Lower leg skin (tissue), 4 donors: ENCODE results near the gene SPATC1L. TPM values are rescaled to one million over a fixed set of nuclear protein-coding genes. Genes with fewer than 3 reads are reported as not detected.
A peak's percentile ranks its signal among the peaks of the same experiment; 100 is the strongest.

ENCODE experiments used
- DNase-seq, 2 donors: peaks; one replicate each; pipeline ENCODE4 v3.0.0-alpha.2; 2019; ENCODE audit warnings: low spot score in 2 of 2
- H3K4me3 ChIP-seq: fragments of 200-600 bp; sonication (generic); 2 replicates; pipeline ENCODE4 v1.5.1; 2017; ENCODE audit warnings: mild to moderate bottlenecking, low read depth; ENCODE audit not compliant: poor library complexity, severe bottlenecking
- POLR2A ChIP-seq, 2 donors: fragments of 450-650 bp; IDR thresholded peaks; one replicate each; pipeline ENCODE4 v1.6.1; 2016 to 2017; ENCODE audit warnings: antibody characterized with exemption in 2 of 2, mild to moderate bottlenecking in 1 of 2, moderate library complexity in 1 of 2
- WGBS, 2 donors: methylation state at CpG; one replicate each; pipeline ENCODE4 v1.1.5; 2018; 5-methylcytosine and 5-hydroxymethylcytosine counted together
- intact Hi-C: fragments of 100-400 bp; cut with DNase I; formaldehyde crosslinking; loops from one replicate; pipeline ENCODE4 v1.15.0; 2023; ENCODE audit warnings: low total_unique reads
- total RNA-seq, 4 donors: library from RNA; depleted of rRNA; stranded (reverse); fragments of >200 nt; gene quantifications; one replicate each; pipeline ENCODE4 v1.1.0, GENCODE V29; 2016
- TF ChIP-seq, protein P1 (sequence below), 3 donors: fragments of 450-650 bp; IDR thresholded peaks; one replicate each; pipeline ENCODE4 v1.5.1; 2016; ENCODE audit warnings: antibody characterized with exemption in 3 of 3, mild to moderate bottlenecking in 3 of 3, moderate library complexity in 2 of 3

The SPATC1L gene
- total RNA-seq, 4 donors from 2014 or later = 2.1 to 7.5 (median 4.0) TPM

GRCh38 chr21:46128933-46129571 lies 55.2 kb downstream of the SPATC1L start:
- DNase-seq = peak in 1 of 2 donors; percentile 84
- H3K4me3 ChIP-seq = no peak overlapping the region
- 84 to 85% methylated on average over 30 to 41 of the region's 45 CpGs for WGBS, 2 donors
- intact Hi-C loops = no loop called here
- TF ChIP-seq POLR2A (IDR thresholded peaks at IDR 0.05) = no peak
- TF ChIP-seq, protein P1, sequence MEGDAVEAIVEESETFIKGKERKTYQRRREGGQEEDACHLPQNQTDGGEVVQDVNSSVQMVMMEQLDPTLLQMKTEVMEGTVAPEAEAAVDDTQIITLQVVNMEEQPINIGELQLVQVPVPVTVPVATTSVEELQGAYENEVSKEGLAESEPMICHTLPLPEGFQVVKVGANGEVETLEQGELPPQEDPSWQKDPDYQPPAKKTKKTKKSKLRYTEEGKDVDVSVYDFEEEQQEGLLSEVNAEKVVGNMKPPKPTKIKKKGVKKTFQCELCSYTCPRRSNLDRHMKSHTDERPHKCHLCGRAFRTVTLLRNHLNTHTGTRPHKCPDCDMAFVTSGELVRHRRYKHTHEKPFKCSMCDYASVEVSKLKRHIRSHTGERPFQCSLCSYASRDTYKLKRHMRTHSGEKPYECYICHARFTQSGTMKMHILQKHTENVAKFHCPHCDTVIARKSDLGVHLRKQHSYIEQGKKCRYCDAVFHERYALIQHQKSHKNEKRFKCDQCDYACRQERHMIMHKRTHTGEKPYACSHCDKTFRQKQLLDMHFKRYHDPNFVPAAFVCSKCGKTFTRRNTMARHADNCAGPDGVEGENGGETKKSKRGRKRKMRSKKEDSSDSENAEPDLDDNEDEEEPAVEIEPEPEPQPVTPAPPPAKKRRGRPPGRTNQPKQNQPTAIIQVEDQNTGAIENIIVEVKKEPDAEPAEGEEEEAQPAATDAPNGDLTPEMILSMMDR (IDR thresholded peaks at IDR 0.05) = no peak

GRCh38 chr21:46128106-46128932 lies 55.9 kb downstream of the SPATC1L start:
- DNase-seq = peak in 1 of 2 donors; percentile 83
- WGBS, 2 donors = 76 to 77% methylated on average over 23 of the region's 23 CpGs
- no peak for TF ChIP-seq POLR2A (IDR thresholded peaks at IDR 0.05)
- TF ChIP-seq, protein P1 (IDR thresholded peaks at IDR 0.05) = no peak
- H3K4me3 ChIP-seq = no peak overlapping the region
- intact Hi-C loops = no loop called here

GRCh38 chr21:46127239-46128105 lies 56.8 kb downstream of the SPATC1L start:
- no peak overlapping the region for H3K4me3 ChIP-seq
- intact Hi-C loops = no loop called here
- peak in 1 of 2 donors; percentile 78 for DNase-seq
- WGBS, 2 donors = 87 to 90% methylated on average over 38 to 40 of the region's 40 CpGs
- TF ChIP-seq, protein P1 (IDR thresholded peaks at IDR 0.05) = no peak
- TF ChIP-seq POLR2A (IDR thresholded peaks at IDR 0.05) = no peak

DNA sequence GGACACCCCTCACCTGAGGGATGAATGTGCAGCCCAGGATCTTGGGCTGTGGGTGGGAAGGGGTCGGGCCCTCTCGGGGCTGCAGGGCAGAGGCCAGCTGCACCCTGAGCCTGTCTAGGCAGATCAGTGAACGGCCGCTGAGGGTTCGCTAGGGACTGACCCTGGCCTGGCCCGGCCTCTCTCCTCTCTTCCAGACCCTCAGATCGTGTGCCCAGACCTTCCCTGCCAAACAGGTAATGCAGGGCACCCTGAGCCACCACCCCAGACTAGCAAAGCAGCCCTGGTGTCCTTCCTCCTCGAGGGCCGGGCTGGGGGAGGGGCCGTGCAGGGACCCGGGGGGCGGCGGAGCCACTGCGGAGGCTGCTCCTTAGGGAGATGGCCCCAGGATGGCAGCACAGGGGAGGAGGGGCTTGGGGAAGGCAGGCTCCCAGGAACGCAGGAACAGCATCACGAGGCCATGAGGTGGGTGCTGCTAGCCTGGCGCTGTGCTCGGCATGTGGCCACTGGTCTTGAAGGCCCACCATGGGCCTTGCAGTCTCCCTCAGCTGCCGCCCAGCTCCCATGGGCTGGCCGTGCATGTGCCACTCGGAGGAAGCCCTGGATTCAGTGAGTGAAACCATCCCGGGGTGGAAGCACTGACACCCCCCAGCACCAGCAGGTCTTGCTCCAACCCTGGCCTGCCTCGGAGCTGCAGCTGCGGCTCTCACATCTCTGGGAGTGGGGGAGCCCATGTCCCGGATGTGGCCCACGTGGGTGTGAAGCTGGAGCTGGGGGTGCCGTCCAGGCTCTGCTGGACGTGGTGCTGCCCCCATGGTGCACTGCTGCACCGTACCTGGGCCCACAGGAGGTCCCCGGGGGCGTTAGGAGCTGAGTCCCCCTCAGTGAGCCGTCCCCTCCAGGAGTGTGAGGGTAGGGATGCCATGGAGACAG lies 57.7 kb downstream of the SPATC1L start:
- TF ChIP-seq, protein P1 (IDR thresholded peaks at IDR 0.05) = no peak
- TF ChIP-seq POLR2A (IDR thresholded peaks at IDR 0.05) = no peak
- intact Hi-C loops = no loop called here
- DNase-seq = peak in 1 of 2 donors; percentile 86
- 80 to 83% methylated on average over 21 to 23 of the region's 32 CpGs for WGBS, 2 donors
- H3K4me3 ChIP-seq = no peak overlapping the region

DNA sequence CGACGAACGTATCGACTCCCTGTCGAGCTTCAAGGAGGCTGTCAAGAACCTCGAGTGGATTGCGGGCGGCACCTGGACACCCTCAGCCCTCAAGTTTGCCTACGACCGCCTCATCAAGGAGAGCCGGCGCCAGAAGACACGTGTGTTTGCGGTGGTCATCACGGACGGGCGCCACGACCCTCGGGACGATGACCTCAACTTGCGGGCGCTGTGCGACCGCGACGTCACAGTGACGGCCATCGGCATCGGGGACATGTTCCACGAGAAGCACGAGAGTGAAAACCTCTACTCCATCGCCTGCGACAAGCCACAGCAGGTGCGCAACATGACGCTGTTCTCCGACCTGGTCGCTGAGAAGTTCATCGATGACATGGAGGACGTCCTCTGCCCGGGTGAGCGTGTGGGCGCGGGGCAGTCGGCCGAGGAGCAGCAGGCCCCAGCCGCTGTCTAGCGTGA lies 58.4 kb downstream of the SPATC1L start:
- TF ChIP-seq POLR2A (IDR thresholded peaks at IDR 0.05) = no peak
- TF ChIP-seq, protein P1 (IDR thresholded peaks at IDR 0.05) = no peak
- whole genome bisulfite sequencing, 2 donors = 87 to 92% methylated on average over 47 of the region's 47 CpGs
- no peak for DNase-seq
- H3K4me3 ChIP-seq = no peak overlapping the region
- intact Hi-C loops = no loop called here
